Astrocyte of the cerebellum (primary cell): Measurements from ENCODE around the gene ABHD5.

Source experiments
- DNase-seq: peaks from one replicate; pipeline ENCODE4 v3.0.0-alpha.2; 2011; ENCODE audit warnings: low read depth
- H3K4me3 ChIP-seq: 2 replicates; pipeline ENCODE4 v1.5.1; 2011; ENCODE audit warnings: mild to moderate bottlenecking, low read depth, low read length, moderate library complexity
- in situ Hi-C: cut with HindIII; loops from 2 replicates; pipeline ENCODE4 v1.10.0; 2017; ENCODE audit warnings: low sequenced_read_pairs
- TF ChIP-seq, protein P1 (sequence below): IDR thresholded peaks from 2 replicates; pipeline ENCODE4 v1.5.1; 2012; ENCODE audit warnings: low read length, low read depth, moderate library complexity, mild to moderate bottlenecking; ENCODE audit errors: missing control alignments

Gene ABHD5

DNA sequence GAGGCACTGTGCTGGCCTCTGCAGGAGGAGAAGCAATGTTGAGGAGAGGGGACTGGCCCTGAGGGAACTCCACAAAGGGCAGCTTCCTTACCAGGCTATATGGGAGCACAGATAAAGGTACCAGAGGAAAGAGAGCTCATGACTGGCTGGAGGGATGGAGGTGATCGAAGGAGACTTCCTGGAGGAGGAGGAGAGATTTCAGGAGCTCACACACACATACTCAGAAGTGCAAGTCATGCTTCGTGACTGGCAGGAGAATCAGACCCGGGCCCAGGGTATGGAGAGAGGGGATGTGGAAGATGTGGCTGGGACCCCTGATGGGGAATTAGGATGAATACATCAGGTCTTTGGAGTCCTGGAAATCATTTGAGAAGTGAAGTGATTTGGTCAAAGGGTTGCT is 85.4 kb downstream of the ABHD5 start:
- DNase-seq: no peak
- in situ Hi-C loops: no loop called here
- TF ChIP-seq, protein P1, sequence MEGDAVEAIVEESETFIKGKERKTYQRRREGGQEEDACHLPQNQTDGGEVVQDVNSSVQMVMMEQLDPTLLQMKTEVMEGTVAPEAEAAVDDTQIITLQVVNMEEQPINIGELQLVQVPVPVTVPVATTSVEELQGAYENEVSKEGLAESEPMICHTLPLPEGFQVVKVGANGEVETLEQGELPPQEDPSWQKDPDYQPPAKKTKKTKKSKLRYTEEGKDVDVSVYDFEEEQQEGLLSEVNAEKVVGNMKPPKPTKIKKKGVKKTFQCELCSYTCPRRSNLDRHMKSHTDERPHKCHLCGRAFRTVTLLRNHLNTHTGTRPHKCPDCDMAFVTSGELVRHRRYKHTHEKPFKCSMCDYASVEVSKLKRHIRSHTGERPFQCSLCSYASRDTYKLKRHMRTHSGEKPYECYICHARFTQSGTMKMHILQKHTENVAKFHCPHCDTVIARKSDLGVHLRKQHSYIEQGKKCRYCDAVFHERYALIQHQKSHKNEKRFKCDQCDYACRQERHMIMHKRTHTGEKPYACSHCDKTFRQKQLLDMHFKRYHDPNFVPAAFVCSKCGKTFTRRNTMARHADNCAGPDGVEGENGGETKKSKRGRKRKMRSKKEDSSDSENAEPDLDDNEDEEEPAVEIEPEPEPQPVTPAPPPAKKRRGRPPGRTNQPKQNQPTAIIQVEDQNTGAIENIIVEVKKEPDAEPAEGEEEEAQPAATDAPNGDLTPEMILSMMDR: no peak
- no peak overlapping the region for H3K4me3 ChIP-seq

DNA sequence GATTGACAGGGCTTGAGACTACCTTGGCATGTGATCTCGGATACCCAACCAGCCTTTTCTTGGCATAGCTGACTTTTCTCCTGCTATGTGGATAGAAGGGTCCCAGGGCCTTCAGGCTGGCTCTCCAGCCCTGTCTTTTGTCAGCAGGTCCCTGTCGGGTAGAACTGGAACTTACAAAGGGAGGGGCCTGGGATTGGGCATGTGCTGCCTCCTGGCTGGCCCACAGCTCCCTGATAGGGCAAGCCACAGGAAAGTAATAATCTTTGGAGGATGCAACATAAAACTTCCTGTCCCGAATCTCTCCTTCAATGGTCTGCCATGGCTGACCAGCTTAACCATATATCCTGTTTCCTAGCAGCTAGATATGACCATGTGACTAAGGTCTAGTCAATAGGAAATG is 89.1 kb downstream of the ABHD5 start:
- no peak overlapping the region for H3K4me3 ChIP-seq
- in situ Hi-C loops: no loop called here
- TF ChIP-seq, protein P1: no peak
- DNase-seq: no peak

DNA sequence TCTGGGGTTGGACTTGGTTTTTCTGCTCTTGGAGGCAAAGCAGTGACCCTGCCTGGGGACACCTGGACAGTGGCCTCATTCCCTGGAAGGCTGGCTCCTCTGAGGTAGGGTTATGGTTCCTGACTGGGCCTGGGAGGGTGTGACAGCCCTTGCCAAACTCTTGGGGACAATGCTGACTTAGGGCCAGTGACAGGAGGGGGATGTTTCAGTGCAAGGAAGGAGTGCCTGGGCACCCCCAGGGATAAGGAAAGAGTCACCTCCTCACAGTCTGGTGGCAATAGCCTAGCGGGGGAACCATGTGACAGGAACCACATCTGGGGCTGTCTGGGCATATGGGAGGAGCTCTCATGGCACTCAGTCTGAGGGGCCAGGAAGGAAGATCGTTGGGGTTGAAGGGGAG is 91.8 kb downstream of the ABHD5 start:
- no peak overlapping the region for H3K4me3 ChIP-seq
- TF ChIP-seq, protein P1: no peak
- no peak for DNase-seq
- in situ Hi-C loops: no loop called here
